Urinary bladder (tissue), 4 donors: ENCODE measurements around the gene PARD3. TPM values are rescaled to one million over a fixed set of nuclear protein-coding genes. Genes with fewer than 3 reads are reported as not detected.

Experiments used
- DNase-seq: peaks from one replicate; pipeline ENCODE4 v3.0.0-alpha.2; 2015; ENCODE audit errors: extremely low spot score
- H3K27ac ChIP-seq: one replicate; pipeline ENCODE4 v1.5.1; 2013; ENCODE audit warnings: low read depth, mild to moderate bottlenecking, moderate library complexity
- H3K36me3 ChIP-seq: one replicate; pipeline ENCODE4 v1.6.1; 2013; ENCODE audit warnings: mild to moderate bottlenecking, moderate library complexity; ENCODE audit not compliant: insufficient read depth
- H3K4me1 ChIP-seq: one replicate; pipeline ENCODE4 v1.6.1; 2013; ENCODE audit warnings: mild to moderate bottlenecking, moderate library complexity; ENCODE audit not compliant: insufficient read depth
- H3K4me3 ChIP-seq: one replicate; pipeline ENCODE4 v1.5.1; 2013; ENCODE audit warnings: low read depth, low read length
- WGBS: extraction: QIAGEN DNeasy Blood & Tissue Kit; methylation state at CpG from one replicate; pipeline ENCODE4 v1.1.7; 2013; 5-methylcytosine and 5-hydroxymethylcytosine counted together
- polyA plus RNA-seq: library from polyadenylated mRNA; stranded (reverse); fragments of 200-250 nt; gene quantifications from one replicate; pipeline ENCODE4 v1.2.3, GENCODE V29; 2013
- total RNA-seq: library from RNA; depleted of rRNA; stranded (reverse); fragments of >200 nt; gene quantifications from one replicate; pipeline ENCODE4 v1.2.3, GENCODE V29; 2014
- donor health status: healthy with polysubstance abuse.
- donor health status: healthy.

PARD3 gene
- total and polyA plus RNA-seq, 2 donors = 27.5 to 89.1 TPM

DNA sequence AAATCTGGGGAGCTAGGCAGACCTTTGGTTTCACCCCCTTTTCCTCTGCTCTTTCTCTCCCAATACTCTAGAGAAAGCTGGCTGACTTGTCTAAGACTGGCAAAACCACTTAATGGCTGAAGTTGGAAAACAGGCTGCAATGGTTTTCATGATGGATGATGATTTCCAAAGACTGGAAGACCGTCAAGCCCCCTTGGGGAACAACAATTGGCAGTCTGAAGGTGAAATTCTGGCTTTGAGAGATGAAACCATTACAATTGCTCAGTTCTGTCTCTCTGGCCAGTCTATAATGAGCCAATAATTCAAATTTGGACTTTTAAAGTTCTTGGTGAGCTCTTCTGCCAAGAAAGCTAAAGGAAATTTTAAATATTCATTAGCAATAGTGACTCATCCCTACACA is 680.5 kb downstream of the PARD3 start:
- no peaks in the 10 kb centered on the region for H3K4me1 ChIP-seq
- H3K27ac ChIP-seq = no peak overlapping the region
- WGBS = 84% methylated on average over 1 of the region's 1 CpG
- no peak for DNase-seq
- H3K36me3 ChIP-seq = no peaks in the 10 kb centered on the region
- H3K4me3 ChIP-seq = no peak overlapping the region

- no peak overlapping the region for H3K4me3 ChIP-seq
- H3K36me3 ChIP-seq = no peaks in the 10 kb centered on the region
- no peak for DNase-seq
- 98% methylated on average over 5 of the region's 5 CpGs for WGBS
- H3K27ac ChIP-seq = no peak overlapping the region
- no peaks in the 10 kb centered on the region for H3K4me1 ChIP-seq
Measured at GRCh38 chr10:34133406-34133805, 681.7 kb downstream of the PARD3 start.

- H3K36me3 ChIP-seq = no peaks in the 10 kb centered on the region
- 90% methylated on average over 6 of the region's 6 CpGs for WGBS
- H3K27ac ChIP-seq = no peak overlapping the region
- DNase-seq = no peak
- no peak overlapping the region for H3K4me3 ChIP-seq
- H3K4me1 ChIP-seq = no peaks in the 10 kb centered on the region
Measured at GRCh38 chr10:34131152-34131551, 683.9 kb downstream of the PARD3 start.

DNA sequence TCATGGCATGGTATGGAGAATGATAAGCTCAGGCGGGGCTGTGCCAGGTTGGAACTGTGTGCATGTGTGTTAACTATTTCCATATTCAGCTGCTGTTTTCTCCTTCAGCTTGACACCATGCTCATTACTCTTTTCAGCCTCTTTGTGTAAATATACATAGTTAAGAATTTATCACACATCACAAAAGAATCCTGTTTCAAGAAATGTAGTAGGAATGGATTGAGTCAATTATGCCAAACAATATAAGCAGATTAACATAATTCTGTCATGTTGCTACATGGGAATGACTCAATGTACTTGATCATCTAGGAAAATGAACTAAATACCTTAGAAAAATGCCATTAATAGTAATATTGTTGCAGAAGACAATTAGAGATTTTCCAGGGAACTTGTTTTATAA is 687.4 kb downstream of the PARD3 start:
- Histone ChIP-seq H3K36me3 (no peaks in the 10 kb centered on the region), H3K4me1 (no peaks in the 10 kb centered on the region), H3K27ac (no peak overlapping the region), H3K4me3 (no peak overlapping the region)
- 96% methylated on average over 1 of the region's 1 CpG for WGBS
- no peak for DNase-seq

- no peaks in the 10 kb centered on the region for H3K4me1 ChIP-seq
- DNase-seq = no peak
- H3K4me3 ChIP-seq = no peak overlapping the region
- no peaks in the 10 kb centered on the region for H3K36me3 ChIP-seq
- WGBS = 94% methylated on average over 1 of the region's 1 CpG
- H3K27ac ChIP-seq = no peak overlapping the region
Measured at GRCh38 chr10:34126371-34127151, 688.5 kb downstream of the PARD3 start.

- no peak overlapping the region for H3K4me3 ChIP-seq
- H3K36me3 ChIP-seq = no peaks in the 10 kb centered on the region
- H3K4me1 ChIP-seq = no peaks in the 10 kb centered on the region
- no peak overlapping the region for H3K27ac ChIP-seq
- whole genome bisulfite sequencing = 72% methylated on average over 5 of the region's 5 CpGs
- DNase-seq = no peak
Measured at GRCh38 chr10:34125702-34126101, 689.4 kb downstream of the PARD3 start.

GRCh38 chr10:34124522-34125035 is 690.5 kb downstream of the PARD3 start:
- 88% methylated on average over 6 of the region's 6 CpGs for WGBS
- Histone ChIP-seq H3K36me3 (no peaks in the 10 kb centered on the region), H3K4me1 (no peaks in the 10 kb centered on the region), H3K27ac (no peak overlapping the region), H3K4me3 (no peak overlapping the region)
- DNase-seq = no peak

DNA sequence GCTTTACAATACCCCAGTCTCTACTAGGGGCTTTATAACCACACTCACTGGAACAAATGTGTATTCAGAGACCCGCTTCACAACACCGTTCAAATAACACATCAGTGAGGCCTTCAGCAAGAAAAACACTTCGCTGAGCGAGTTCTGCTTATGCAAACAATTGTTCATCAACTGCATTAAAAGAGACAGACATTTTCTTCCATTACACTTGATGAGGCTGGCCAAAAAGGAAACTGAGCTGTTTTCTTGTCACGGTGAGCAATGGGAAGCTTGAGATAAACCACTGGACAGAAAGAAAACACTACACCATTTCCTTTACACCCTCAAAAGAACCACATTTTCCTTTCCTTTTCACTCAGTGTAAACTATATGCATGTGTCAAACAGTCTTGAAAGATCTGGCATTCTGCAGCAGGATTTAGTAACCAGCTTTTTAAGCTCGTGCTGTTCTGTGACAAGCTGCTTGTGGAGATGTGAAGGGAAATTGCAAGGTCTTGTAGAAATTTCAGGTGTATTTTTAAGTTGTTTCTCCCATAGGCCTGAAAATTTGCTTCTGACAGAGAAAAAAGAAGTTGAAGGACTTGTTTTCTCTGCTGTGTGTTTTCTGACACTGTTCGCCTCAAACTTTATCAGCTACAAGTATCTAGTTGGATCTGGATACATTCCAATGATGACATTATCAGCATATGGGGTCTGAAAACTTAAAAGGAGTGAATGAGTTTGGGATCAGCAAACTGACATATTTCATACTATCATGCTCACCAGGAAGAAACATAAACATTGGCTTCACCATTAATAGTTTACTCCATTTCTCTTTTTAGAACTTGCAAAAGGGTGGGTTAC is 693.1 kb downstream of the PARD3 start:
- no peaks in the 10 kb centered on the region for H3K4me1 ChIP-seq
- H3K36me3 ChIP-seq = no peaks in the 10 kb centered on the region
- no peak overlapping the region for H3K4me3 ChIP-seq
- no peak for DNase-seq
- no peak overlapping the region for H3K27ac ChIP-seq
- WGBS = 48% methylated on average over 7 of the region's 7 CpGs

DNA sequence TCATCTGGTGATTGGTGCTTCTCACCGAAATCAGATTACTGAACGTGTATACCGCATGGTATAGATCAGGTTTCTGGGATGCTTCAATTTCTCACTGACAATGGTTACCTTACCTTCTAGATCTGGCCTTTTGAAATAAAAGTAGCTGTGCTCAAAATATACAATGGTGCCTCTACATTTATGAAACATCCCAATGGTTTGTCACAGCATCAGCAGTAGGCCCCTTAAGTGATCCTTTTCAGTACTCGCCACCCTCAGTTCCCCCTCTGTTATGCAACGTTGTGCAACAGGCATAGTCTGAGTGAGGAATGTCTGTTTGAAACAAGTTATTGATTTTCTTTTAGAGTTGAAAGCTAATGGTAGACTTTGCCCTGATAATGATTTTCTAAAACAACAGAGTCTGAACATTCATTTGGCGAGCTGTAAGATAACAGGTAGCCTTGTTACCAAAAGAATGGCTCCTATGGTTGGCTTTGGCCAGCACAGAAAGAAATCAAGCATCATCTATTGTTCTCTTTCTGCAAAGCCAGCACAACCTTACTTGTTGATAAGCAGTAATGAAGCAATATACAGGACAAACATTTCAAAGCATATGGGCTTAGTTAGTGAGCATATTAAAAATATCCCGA is 693.9 kb downstream of the PARD3 start:
- no peak overlapping the region for H3K4me3 ChIP-seq
- H3K27ac ChIP-seq = no peak overlapping the region
- 92% methylated on average over 7 of the region's 7 CpGs for WGBS
- no peaks in the 10 kb centered on the region for H3K36me3 ChIP-seq
- H3K4me1 ChIP-seq = no peaks in the 10 kb centered on the region
- no peak for DNase-seq

- no peaks in the 10 kb centered on the region for H3K36me3 ChIP-seq
- H3K4me3 ChIP-seq = no peak overlapping the region
- no peak for DNase-seq
- no peaks in the 10 kb centered on the region for H3K4me1 ChIP-seq
- 96% methylated on average over 25 of the region's 25 CpGs for WGBS
- no peak overlapping the region for H3K27ac ChIP-seq
Measured at GRCh38 chr10:34119456-34119855, 695.6 kb downstream of the PARD3 start.

GRCh38 chr10:34116681-34117271 is 698.3 kb downstream of the PARD3 start:
- H3K36me3 ChIP-seq = no peaks in the 10 kb centered on the region
- no peak overlapping the region for H3K4me3 ChIP-seq
- 35% methylated on average over 16 of the region's 16 CpGs for WGBS
- no peak for DNase-seq
- H3K27ac ChIP-seq = peak overlapping the region; percentile 30
- no peaks in the 10 kb centered on the region for H3K4me1 ChIP-seq

- 41% methylated on average over 6 of the region's 6 CpGs for WGBS
- Histone ChIP-seq H3K27ac (no peak overlapping the region), H3K4me3 (no peak overlapping the region), H3K4me1 (no peaks in the 10 kb centered on the region), H3K36me3 (no peaks in the 10 kb centered on the region)
- DNase-seq = no peak
Measured at GRCh38 chr10:34116220-34116641, 698.9 kb downstream of the PARD3 start.

DNA sequence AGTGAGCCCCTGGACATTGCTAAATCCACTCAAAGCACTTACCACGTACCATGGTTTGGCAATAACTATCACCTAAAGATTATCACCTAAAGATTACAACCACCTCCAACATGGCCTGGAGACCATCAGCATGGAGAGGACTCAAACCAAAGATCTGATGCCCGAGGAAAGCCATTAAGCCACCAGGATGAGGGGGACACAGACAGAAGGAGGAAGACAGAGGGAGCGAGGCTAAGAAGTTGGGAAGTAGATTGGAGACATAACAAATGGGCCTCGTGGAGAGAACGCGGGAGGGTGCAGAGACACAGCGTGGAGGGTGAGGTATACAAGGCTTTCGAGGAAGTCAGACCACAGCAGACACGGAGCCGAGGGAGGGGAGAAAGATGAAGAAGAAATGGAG is 700.2 kb downstream of the PARD3 start:
- Histone ChIP-seq H3K4me3 (no peak overlapping the region), H3K36me3 (no peaks in the 10 kb centered on the region), H3K4me1 (no peaks in the 10 kb centered on the region), H3K27ac (no peak overlapping the region)
- no peak for DNase-seq
- 91% methylated on average over 10 of the region's 10 CpGs for WGBS
